Stimulated activated effector memory CD8-positive, alpha-beta T cell treated with anti-CD3 and anti-CD28 coated beads, Interleukin-12 subunit alpha, Interleukin-12 subunit beta, amount 100 ng/mL, for 72 hours (primary cell): ENCODE data around the gene FKBP3.
"Not testable (repeated sequence)": the region's sequence is repeated elsewhere in the genome, so short reads cannot be mapped to it uniquely, and the experiment has no call there.

ENCODE experiments used
- ATAC-seq: fragments of 150-1000 bp; cut with Tn5 transposase; 2 replicates; pipeline ENCODE4 v1.10.0; 2021
- DNase-seq, 2 donors: peaks; one replicate each; pipeline ENCODE4 v3.0.0; 2021 to 2022; ENCODE audit warnings: low spot score in 2 of 2
- H3K27ac Mint-ChIP-seq: one replicate; pipeline ENCODE4 v1.8.0; 2022; ENCODE audit warnings: mild to moderate bottlenecking, mixed read lengths
- H3K36me3 Mint-ChIP-seq: one replicate; pipeline ENCODE4 v1.8.0; 2022; ENCODE audit warnings: mild to moderate bottlenecking, mixed read lengths
- H3K4me1 Mint-ChIP-seq: one replicate; pipeline ENCODE4 v1.8.0; 2022; ENCODE audit warnings: mixed read lengths
- H3K4me3 Mint-ChIP-seq: one replicate; pipeline ENCODE4 v1.8.0; 2022; ENCODE audit warnings: mild to moderate bottlenecking, mixed read lengths
- H3K9me3 Mint-ChIP-seq: one replicate; pipeline ENCODE4 v1.8.0; 2022; ENCODE audit warnings: mixed read lengths

The FKBP3 gene

GRCh38 chr14:45134051-45134958 is at the start of gene FKBP3:
Gene FKBP3, minus strand, starts transcription at chr14:45134481. Its CDS starts 25 bp downstream, at chr14:45134456.
- DNase-seq (peak; percentile 72 to 91), ATAC-seq (peak; percentile 96)
- H3K27ac Mint-ChIP-seq, result peak within 1 kb of the TSS; percentile 99
- H3K36me3 Mint-ChIP-seq, result no peaks in the 10 kb centered on the region
- H3K4me1 Mint-ChIP-seq, result peaks cover 25% of the 10 kb centered on the region
- peak within 1 kb of the TSS; percentile 100 for H3K4me3 Mint-ChIP-seq
- H3K9me3 Mint-ChIP-seq, result no peaks in the 10 kb centered on the region

DNA sequence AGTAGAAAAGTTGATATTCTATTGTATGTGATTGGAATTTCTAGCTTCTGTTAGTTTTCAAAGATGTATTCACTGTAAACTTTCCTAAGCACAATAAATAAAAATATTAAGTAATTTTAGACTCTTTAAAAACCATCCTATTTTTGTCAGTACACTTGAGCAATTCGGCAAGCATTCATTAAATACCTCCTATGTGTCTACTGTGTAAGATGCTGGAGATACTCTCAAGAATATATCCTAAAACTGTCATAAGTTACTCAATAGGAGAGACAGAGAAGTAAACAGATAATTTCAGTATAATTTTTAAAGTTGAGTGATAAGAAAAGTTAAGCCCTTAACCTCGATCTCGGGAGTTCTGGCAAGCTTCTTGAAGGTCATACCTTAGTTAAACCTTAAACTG is 47.5 kb upstream of the FKBP3 start:
- H3K36me3 Mint-ChIP-seq, result no peaks in the 10 kb centered on the region
- no peak for DNase-seq
- no peak for ATAC-seq
- no peaks in the 10 kb centered on the region for H3K9me3 Mint-ChIP-seq
- H3K4me3 Mint-ChIP-seq, result no peak overlapping the region
- no peaks in the 10 kb centered on the region for H3K4me1 Mint-ChIP-seq
- no peak overlapping the region for H3K27ac Mint-ChIP-seq

GRCh38 chr14:45181329-45181728 is 47.0 kb upstream of the FKBP3 start:
- Mint-ChIP-seq H3K27ac (no peak overlapping the region), H3K36me3 (no peaks in the 10 kb centered on the region)
- DNase-seq, result no peak

GRCh38 chr14:45177076-45177475 is 42.8 kb upstream of the FKBP3 start:
- no peak overlapping the region for H3K4me3 Mint-ChIP-seq
- H3K27ac Mint-ChIP-seq, result no peak overlapping the region
- no peaks in the 10 kb centered on the region for H3K9me3 Mint-ChIP-seq
- DNase-seq (no peak), ATAC-seq (no peak)
- H3K4me1 Mint-ChIP-seq, result no peaks in the 10 kb centered on the region
- H3K36me3 Mint-ChIP-seq, result no peaks in the 10 kb centered on the region

More at GRCh38 chr14:45181329-45181728, 47.0 kb upstream of the FKBP3 start:
- Mint-ChIP-seq H3K4me3 (no peak overlapping the region), H3K9me3 (no peaks in the 10 kb centered on the region), H3K4me1 (no peaks in the 10 kb centered on the region)
- ATAC-seq, result no peak

DNA sequence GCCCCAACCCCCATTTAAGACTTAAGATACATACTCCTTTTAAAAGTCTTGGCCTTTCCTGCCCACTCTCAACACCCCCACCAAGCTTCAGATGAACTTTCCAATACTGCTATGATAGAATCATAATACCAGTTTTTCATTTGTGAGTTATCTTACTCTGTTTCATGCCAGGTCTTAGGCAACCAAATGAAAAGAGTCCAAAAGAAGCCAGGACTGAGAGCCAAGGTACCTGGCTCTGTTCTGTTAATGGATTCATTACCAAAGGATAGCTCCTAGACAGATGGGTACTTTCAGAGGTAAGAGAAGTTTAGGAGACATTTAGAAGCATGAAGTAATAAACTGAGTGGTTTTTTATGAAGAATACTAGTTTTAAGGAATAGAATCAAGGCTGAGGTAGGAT is 35.6 kb upstream of the FKBP3 start:
- Mint-ChIP-seq H3K4me3 (no peak overlapping the region), H3K4me1 (no peaks in the 10 kb centered on the region)

GRCh38 chr14:45156067-45156466 is 21.8 kb upstream of the FKBP3 start:
- no peak overlapping the region for H3K27ac Mint-ChIP-seq
- ATAC-seq, result peak; percentile 99
- peaks cover 16% of the 10 kb centered on the region for H3K36me3 Mint-ChIP-seq
- no peaks in the 10 kb centered on the region for H3K9me3 Mint-ChIP-seq
- H3K4me1 Mint-ChIP-seq, result peaks cover 8% of the 10 kb centered on the region
- H3K4me3 Mint-ChIP-seq, result no peak overlapping the region
- DNase-seq, result no peak

More for the DNA sequence above, 35.6 kb upstream of the FKBP3 start:
- Mint-ChIP-seq H3K27ac (no peak overlapping the region), H3K9me3 (no peaks in the 10 kb centered on the region), H3K36me3 (peaks cover 24% of the 10 kb centered on the region)
- ATAC-seq (no peak), DNase-seq (no peak)

DNA sequence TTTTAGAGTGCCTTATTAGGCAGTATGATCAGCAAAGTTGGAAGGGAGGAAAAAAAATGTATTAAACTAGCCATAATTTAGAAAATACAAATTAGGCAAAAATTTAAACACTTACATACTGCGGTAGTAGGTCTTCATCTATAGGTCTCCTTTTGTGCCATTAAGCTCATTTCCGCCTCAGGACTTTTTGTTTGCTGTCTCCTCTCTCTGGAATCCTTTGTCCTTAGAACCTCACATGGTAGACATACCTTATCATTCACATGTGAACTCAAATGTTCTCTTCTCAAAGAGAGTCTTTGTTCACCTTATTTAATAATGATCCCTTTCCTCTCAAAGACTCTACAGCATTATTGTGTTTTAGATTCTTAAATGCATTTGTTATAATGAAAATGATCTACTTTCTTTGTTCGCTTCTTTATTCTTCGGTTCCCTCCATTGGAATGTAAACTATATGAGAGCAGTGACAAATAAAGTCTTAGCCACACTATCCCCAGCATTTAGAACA is 16.2 kb upstream of the FKBP3 start:
- Mint-ChIP-seq H3K27ac (no peak overlapping the region), H3K4me3 (no peak overlapping the region), H3K36me3 (peaks cover 11% of the 10 kb centered on the region), H3K4me1 (no peaks in the 10 kb centered on the region), H3K9me3 (no peaks in the 10 kb centered on the region)
- DNase-seq (no peak), ATAC-seq (no peak)

- Mint-ChIP-seq H3K9me3 (no peaks in the 10 kb centered on the region), H3K4me1 (no peaks in the 10 kb centered on the region), H3K27ac (no peak overlapping the region), H3K4me3 (no peak overlapping the region), H3K36me3 (peaks cover 11% of the 10 kb centered on the region)
- DNase-seq (no peak), ATAC-seq (no peak)
Measured at GRCh38 chr14:45149602-45150001, 15.3 kb upstream of the FKBP3 start.

DNA sequence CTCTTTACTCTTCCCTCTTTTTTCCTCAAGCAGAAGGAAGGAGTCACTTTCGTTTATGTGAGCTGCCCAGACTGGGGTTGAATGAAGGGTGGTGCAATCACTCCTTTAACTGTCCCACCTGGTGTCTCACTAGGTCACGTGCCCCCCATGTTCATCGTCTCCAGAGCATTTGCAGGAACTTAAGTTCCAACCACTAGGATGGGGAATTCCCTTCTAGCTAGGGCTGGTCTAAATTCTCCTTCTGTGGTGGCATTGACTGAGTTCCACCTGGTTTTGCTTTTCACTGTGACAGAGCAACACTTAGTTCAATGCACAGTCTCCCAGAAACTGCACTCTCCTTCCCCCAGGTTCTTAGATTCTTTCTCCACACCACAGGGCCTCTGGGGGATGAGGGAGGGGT is 10.9 kb upstream of the FKBP3 start:
- no peaks in the 10 kb centered on the region for H3K9me3 Mint-ChIP-seq
- ATAC-seq, result no peak
- peaks cover 32% of the 10 kb centered on the region for H3K36me3 Mint-ChIP-seq

DNA sequence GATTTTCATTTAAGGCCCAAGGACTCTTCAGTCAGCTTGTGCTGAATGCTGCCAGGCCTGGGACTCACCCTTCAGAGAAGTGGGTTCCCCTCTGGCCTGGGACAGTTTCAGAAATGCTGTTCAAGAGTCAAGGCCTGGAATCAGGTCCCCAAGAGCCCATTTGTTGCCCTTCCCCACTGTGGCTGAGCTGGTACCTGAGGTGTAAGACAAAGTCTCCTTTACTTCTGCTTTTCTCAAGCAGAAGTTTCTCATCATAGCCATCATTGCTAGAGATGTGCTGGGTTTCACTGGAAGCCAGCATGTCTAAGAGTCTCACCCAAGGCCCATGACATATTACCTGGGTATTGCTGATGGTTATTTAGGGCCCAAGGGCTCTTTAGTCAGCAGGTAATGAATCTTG is 10.4 kb upstream of the FKBP3 start:
- H3K27ac Mint-ChIP-seq, result no peak overlapping the region
- H3K4me3 Mint-ChIP-seq, result no peak overlapping the region
- peaks cover 4% of the 10 kb centered on the region for H3K4me1 Mint-ChIP-seq
- no peaks in the 10 kb centered on the region for H3K9me3 Mint-ChIP-seq
- ATAC-seq, result no peak
- DNase-seq, result no peak
- peaks cover 34% of the 10 kb centered on the region for H3K36me3 Mint-ChIP-seq

More for the DNA sequence above, 10.9 kb upstream of the FKBP3 start:
- Mint-ChIP-seq H3K4me1 (peaks cover 4% of the 10 kb centered on the region), H3K4me3 (no peak overlapping the region), H3K27ac (no peak overlapping the region)
- no peak for DNase-seq

GRCh38 chr14:45142083-45142482 is 7.8 kb upstream of the FKBP3 start:
- H3K9me3 Mint-ChIP-seq, H3K4me3 Mint-ChIP-seq, DNase-seq, H3K27ac Mint-ChIP-seq, ATAC-seq: not testable (repeated sequence)
- H3K36me3 Mint-ChIP-seq, result peaks cover 23% of the 10 kb centered on the region
- peaks cover 15% of the 10 kb centered on the region for H3K4me1 Mint-ChIP-seq

GRCh38 chr14:45140661-45141187 is 6.4 kb upstream of the FKBP3 start:
- ATAC-seq (no peak), DNase-seq (no peak)
- Mint-ChIP-seq H3K9me3 (no peaks in the 10 kb centered on the region), H3K4me3 (no peak overlapping the region), H3K4me1 (peaks cover 21% of the 10 kb centered on the region), H3K36me3 (peaks cover 23% of the 10 kb centered on the region), H3K27ac (no peak overlapping the region)

DNA sequence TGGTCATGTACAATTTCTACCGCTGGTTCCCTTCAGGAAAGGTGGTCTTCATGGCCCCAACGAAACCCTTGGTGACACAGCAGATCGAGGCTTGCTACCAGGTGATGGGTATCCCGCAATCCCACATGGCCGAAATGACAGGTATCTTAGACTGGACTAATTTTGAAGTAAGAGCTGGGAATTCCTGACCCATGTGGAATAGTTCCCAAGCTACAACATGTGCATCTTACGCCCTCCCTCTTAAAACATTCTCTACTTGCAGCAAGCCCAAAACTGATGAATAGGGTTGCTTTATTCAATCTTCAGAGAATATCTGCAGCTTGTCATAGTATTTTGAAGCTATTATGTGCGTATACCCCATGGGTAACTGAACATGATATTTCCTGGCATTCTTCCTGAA is 2.1 kb upstream of the FKBP3 start:
- peak overlapping the region; percentile 100 for H3K4me3 Mint-ChIP-seq
- peaks cover 8% of the 10 kb centered on the region for H3K36me3 Mint-ChIP-seq
- peak overlapping the region; percentile 99 for H3K27ac Mint-ChIP-seq
- peaks cover 25% of the 10 kb centered on the region for H3K4me1 Mint-ChIP-seq
- no peaks in the 10 kb centered on the region for H3K9me3 Mint-ChIP-seq
- DNase-seq (no peak), ATAC-seq (no peak)

DNA sequence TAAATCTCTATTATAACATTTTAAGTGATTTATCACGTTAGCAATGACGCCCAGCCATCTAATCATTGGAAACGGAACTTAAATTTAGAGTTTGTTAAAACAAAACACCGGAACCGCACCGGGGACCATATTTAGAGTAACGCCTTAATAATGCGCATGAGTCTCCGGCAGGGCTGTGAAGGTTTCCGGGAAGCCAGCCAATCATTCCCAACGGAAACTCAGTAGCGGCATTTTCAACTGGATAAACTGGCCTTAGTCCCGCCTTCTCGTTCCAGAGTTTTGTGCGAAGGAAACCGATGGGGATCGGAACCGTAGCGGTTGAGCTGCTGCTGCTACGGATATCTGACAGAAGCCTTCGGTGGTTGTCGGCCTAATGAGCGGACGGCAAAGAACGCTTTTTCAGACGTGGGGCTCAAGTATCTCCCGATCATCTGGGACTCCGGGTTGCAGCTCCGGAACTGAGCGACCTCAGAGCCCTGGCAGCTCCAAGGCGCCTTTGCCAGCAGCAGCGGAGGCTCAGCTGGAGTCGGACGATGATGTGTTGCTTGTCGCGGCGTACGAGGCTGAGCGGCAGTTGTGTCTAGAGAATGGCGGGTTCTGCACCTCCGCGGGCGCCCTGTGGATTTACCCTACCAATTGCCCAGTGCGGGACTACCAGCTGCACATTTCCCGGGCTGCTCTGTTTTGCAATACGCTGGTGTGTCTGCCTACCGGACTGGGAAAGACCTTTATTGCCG is 1.5 kb upstream of the FKBP3 start, which contains the start of gene FANCM:
TSS of gene FANCM (plus strand) at position 272 of the 737 bp plus-strand sequence. CDS start at position 374, 102 bp downstream.
- peak within 1 kb of the TSS; percentile 99 for H3K27ac Mint-ChIP-seq
- peaks cover 7% of the 10 kb centered on the region for H3K36me3 Mint-ChIP-seq
- ATAC-seq (peak; percentile 62), DNase-seq (peak; percentile 64 to 91)
- H3K4me1 Mint-ChIP-seq, result peaks cover 25% of the 10 kb centered on the region
- no peaks in the 10 kb centered on the region for H3K9me3 Mint-ChIP-seq
- peak within 1 kb of the TSS; percentile 100 for H3K4me3 Mint-ChIP-seq

DNA sequence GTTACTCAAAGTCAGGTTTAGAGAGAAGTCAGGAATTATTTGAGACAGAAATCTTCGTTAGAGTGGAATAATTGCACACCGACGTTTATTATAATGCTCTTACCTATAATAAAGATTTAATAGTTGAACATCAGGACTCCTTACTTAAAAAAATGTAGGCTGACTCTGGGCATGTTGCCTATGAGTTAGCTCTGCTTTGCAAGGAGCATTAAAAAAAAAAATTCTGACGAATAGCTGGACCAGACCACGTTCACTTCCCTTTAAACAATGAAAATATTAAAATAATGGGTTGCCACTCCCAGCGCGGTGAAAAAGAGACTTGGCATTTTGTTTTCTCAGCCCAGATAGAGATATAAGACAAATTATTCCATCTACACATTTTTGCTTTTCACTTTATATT is 875 bp upstream of the FKBP3 start:
- Mint-ChIP-seq H3K27ac (peak overlapping the region; percentile 99), H3K9me3 (no peaks in the 10 kb centered on the region), H3K36me3 (peaks cover 2% of the 10 kb centered on the region), H3K4me3 (peak overlapping the region; percentile 100), H3K4me1 (peaks cover 25% of the 10 kb centered on the region)
- ATAC-seq (no peak), DNase-seq (no peak)
